NCI-H2227 treated with DMSO at 0.1 percent for 48 hours (cell line): ENCODE data around the gene SLC7A7.
"Not testable (repeated sequence)": the region's sequence is repeated elsewhere in the genome, so short reads cannot be mapped to it uniquely, and the experiment has no call there.

Experiments
- DNase-seq: peaks from one replicate; lab custom pipeline; 2025; lab: John Stamatoyannopoulos, UW

Gene SLC7A7

GRCh38 chr14:22843123-22843925 is 28.1 kb upstream of the SLC7A7 start:
- DNase-seq = no peak

- no peak for DNase-seq
Observed at GRCh38 chr14:22842211-22843122, 27.2 kb upstream of the SLC7A7 start.

GRCh38 chr14:22841769-22842168 is 26.5 kb upstream of the SLC7A7 start:
- no peak for DNase-seq

GRCh38 chr14:22841311-22841710 is 26.1 kb upstream of the SLC7A7 start:
- DNase-seq = no peak

GRCh38 chr14:22839159-22839779 is 24.0 kb upstream of the SLC7A7 start:
- no peak for DNase-seq

- no peak for DNase-seq
Observed at GRCh38 chr14:22838631-22839041, 23.4 kb upstream of the SLC7A7 start.

GRCh38 chr14:22837750-22838538 is 22.7 kb upstream of the SLC7A7 start:
- no peak for DNase-seq

- DNase-seq = no peak
Observed at GRCh38 chr14:22837114-22837749, 22.0 kb upstream of the SLC7A7 start.

GRCh38 chr14:22836301-22837113 is 21.3 kb upstream of the SLC7A7 start, which contains the start of gene MMP14:
TSS of gene MMP14 (plus strand) at chr14:22836585. CDS start at chr14:22836818, 233 bp downstream.
- no peak for DNase-seq

- DNase-seq = no peak
Observed at GRCh38 chr14:22835505-22835904, 20.3 kb upstream of the SLC7A7 start.

GRCh38 chr14:22830443-22831010 is 15.3 kb upstream of the SLC7A7 start:
- no peak for DNase-seq

- DNase-seq = peak; percentile 91
Observed at GRCh38 chr14:22829661-22830442, 14.6 kb upstream of the SLC7A7 start, which contains the start of gene MRPL52. TSS of gene MRPL52 (plus strand) at chr14:22829887. CDS start at chr14:22829913, 26 bp downstream.

GRCh38 chr14:22829076-22829660 is 13.9 kb upstream of the SLC7A7 start:
- not testable (repeated sequence) for DNase-seq

- DNase-seq = no peak
Observed at GRCh38 chr14:22824711-22825359, 9.6 kb upstream of the SLC7A7 start.

GRCh38 chr14:22822571-22823098 is 7.4 kb upstream of the SLC7A7 start:
- DNase-seq = no peak

- no peak for DNase-seq
Observed at GRCh38 chr14:22822016-22822570, 6.9 kb upstream of the SLC7A7 start.
